Smooth muscle cell (in vitro differentiated cells): Measurements from ENCODE around the gene LRRK2. TPM values are rescaled to one million over a fixed set of nuclear protein-coding genes. Genes with fewer than 3 reads are reported as not detected.

ENCODE experiments used
- DNase-seq: peaks from one replicate; lab custom pipeline; 2025; ENCODE audit not compliant: unreplicated experiment; lab: John Stamatoyannopoulos, UW
- H2AFZ ChIP-seq: fragments of 200-600 bp; sonication (generic); 2 replicates; pipeline ENCODE4 v1.6.0; 2016; ENCODE audit warnings: antibody characterized with exemption, low read depth, mild to moderate bottlenecking
- H3F3A ChIP-seq: fragments of 200-600 bp; sonication (generic); 2 replicates; pipeline ENCODE4 v1.6.0; 2017; ENCODE audit warnings: antibody characterized with exemption, low read depth
- H3K27ac ChIP-seq: fragments of 200-600 bp; sonication (generic); 2 replicates; pipeline ENCODE4 v1.5.1; 2016; ENCODE audit warnings: low read depth, mild to moderate bottlenecking
- H3K27me3 ChIP-seq: fragments of 200-600 bp; sonication (generic); 2 replicates; pipeline ENCODE4 v1.6.1; 2016; ENCODE audit warnings: low read depth, mild to moderate bottlenecking
- H3K36me3 ChIP-seq: fragments of 200-600 bp; sonication (generic); 2 replicates; pipeline ENCODE4 v1.5.1; 2016; ENCODE audit warnings: low read depth
- H3K4me1 ChIP-seq: fragments of 200-600 bp; sonication (generic); 2 replicates; pipeline ENCODE4 v1.5.1; 2016; ENCODE audit warnings: low read depth
- H3K4me2 ChIP-seq: fragments of 200-600 bp; sonication (generic); 2 replicates; pipeline ENCODE4 v1.6.0; 2016; ENCODE audit warnings: mild to moderate bottlenecking
- H3K4me3 ChIP-seq: fragments of 200-600 bp; sonication (generic); 2 replicates; pipeline ENCODE4 v1.5.1; 2016; ENCODE audit warnings: mild to moderate bottlenecking
- H3K79me2 ChIP-seq: fragments of 200-600 bp; sonication (generic); 2 replicates; pipeline ENCODE4 v1.6.0; 2016; ENCODE audit warnings: low read depth, mild to moderate bottlenecking
- H3K9ac ChIP-seq: fragments of 200-600 bp; sonication (generic); 2 replicates; pipeline ENCODE4 v1.6.0; 2016; ENCODE audit warnings: low read depth
- H3K9me3 ChIP-seq: fragments of 200-600 bp; sonication (generic); replicated peaks from 2 replicates; pipeline ENCODE4 v1.5.1; 2016; ENCODE audit warnings: low read depth
- H4K20me1 ChIP-seq: fragments of 200-600 bp; sonication (generic); 2 replicates; pipeline ENCODE4 v1.6.0; 2016; ENCODE audit warnings: low read depth
- WGBS: methylation state at CpG from one replicate; pipeline ENCODE4 v1.1.7; 2016; ENCODE audit warnings: low lambda C conversion rate; 5-methylcytosine and 5-hydroxymethylcytosine counted together
- polyA plus RNA-seq: library from polyadenylated mRNA; unstranded; fragments of >200 nt; fragmentation: Nextera tagmentation; extraction: Ambion mirVana; gene quantifications from 2 replicates; pipeline ENCODE4 v1.2.1, GENCODE V29; 2016
- total RNA-seq: library from RNA; depleted of rRNA; stranded (reverse); fragments of >200 nt; gene quantifications from 2 replicates; pipeline ENCODE4 v1.2.3, GENCODE V29; 2014
- TF ChIP-seq, protein P1 (sequence below): fragments of 200-600 bp; sonication (generic); IDR thresholded peaks from 2 replicates; pipeline ENCODE4 v1.5.1; 2017; ENCODE audit warnings: borderline replicate concordance, mild to moderate bottlenecking, antibody characterized with exemption; ENCODE audit not compliant: insufficient read depth, poor library complexity, severe bottlenecking

Gene LRRK2
- total and polyA plus RNA-seq, 2 experiments from 2014 or later, result not detected

DNA sequence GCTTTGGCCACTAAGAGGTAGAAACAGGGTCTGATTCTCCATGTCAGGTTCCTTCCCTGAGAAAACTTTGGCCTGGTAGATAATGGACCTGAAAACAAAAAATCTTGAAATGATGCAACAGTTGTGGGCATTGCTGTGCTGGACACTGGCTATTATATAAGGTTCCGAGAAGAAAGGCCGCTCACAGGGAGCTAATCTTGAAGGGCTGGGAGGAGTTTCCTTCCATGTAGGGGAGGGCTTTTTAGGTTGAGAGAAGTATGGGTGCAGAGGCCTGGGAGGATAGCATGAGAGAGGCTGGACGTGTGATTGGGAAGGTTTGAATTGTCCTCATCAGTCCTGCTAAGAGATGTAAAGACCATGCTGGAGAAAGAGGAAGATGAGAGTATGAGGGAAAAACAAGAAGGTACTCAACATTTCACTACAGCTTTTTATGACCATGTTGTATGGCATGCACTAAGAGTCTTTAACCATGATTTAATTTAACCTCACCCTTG lies 11.6 kb downstream of the LRRK2 start:
- H3K9me3 ChIP-seq, result no peaks in the 10 kb centered on the region
- TF ChIP-seq, protein P1, sequence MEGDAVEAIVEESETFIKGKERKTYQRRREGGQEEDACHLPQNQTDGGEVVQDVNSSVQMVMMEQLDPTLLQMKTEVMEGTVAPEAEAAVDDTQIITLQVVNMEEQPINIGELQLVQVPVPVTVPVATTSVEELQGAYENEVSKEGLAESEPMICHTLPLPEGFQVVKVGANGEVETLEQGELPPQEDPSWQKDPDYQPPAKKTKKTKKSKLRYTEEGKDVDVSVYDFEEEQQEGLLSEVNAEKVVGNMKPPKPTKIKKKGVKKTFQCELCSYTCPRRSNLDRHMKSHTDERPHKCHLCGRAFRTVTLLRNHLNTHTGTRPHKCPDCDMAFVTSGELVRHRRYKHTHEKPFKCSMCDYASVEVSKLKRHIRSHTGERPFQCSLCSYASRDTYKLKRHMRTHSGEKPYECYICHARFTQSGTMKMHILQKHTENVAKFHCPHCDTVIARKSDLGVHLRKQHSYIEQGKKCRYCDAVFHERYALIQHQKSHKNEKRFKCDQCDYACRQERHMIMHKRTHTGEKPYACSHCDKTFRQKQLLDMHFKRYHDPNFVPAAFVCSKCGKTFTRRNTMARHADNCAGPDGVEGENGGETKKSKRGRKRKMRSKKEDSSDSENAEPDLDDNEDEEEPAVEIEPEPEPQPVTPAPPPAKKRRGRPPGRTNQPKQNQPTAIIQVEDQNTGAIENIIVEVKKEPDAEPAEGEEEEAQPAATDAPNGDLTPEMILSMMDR, result no peak
- H3K36me3 ChIP-seq, result no peaks in the 10 kb centered on the region
- 87% methylated on average over 3 of the region's 3 CpGs for WGBS
- no peaks in the 10 kb centered on the region for H3K27me3 ChIP-seq
- no peaks in the 10 kb centered on the region for H3K4me1 ChIP-seq
- no peaks in the 10 kb centered on the region for H4K20me1 ChIP-seq
- no peak overlapping the region for H2AFZ ChIP-seq
- no peaks in the 10 kb centered on the region for H3K79me2 ChIP-seq
- no peaks in the 10 kb centered on the region for H3F3A ChIP-seq
- no peak overlapping the region for H3K9ac ChIP-seq
- H3K27ac ChIP-seq, result no peak overlapping the region
- H3K4me2 ChIP-seq, result no peak overlapping the region
- DNase-seq, result no peak
- H3K4me3 ChIP-seq, result no peak overlapping the region

DNA sequence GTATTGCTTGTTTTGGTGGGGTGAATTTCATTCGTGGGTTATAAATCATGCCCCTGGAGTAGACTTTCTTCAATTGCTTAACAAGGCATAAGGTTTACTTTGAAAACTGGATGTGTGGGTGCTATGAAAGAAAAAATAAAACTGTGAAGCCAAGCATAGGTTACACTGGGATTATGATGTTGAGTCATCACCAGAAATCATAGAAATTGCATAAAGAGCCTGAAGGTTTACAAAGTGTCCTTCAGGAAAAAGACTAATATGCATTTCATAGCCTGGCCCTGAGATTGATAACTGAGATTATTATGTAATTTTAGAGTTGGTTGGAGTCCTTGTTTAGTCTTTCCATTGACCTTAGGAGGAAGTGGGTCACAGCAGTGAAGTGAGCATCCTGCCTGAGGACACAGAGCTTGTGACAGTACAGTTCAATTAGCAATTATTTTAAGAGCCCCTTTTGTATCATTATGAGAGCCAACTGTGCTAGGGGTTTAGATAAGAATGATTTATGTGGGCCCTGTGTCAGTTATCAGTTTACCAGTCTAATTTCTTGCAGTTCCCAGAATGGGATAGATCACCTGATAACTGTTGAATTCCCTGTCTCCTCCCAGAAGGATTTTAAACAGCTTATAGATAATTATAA lies 13.6 kb downstream of the LRRK2 start:
- 21% methylated on average over 1 of the region's 1 CpG for WGBS
- Histone ChIP-seq H3K4me2 (no peak overlapping the region), H3K4me3 (no peak overlapping the region), H3F3A (no peaks in the 10 kb centered on the region), H3K4me1 (no peaks in the 10 kb centered on the region), H3K36me3 (no peaks in the 10 kb centered on the region), H3K9me3 (no peaks in the 10 kb centered on the region), H3K27me3 (no peaks in the 10 kb centered on the region), H2AFZ (no peak overlapping the region), H3K79me2 (no peaks in the 10 kb centered on the region), H3K27ac (no peak overlapping the region), H4K20me1 (no peaks in the 10 kb centered on the region), H3K9ac (no peak overlapping the region)
- TF ChIP-seq, protein P1, result no peak
- no peak for DNase-seq

DNA sequence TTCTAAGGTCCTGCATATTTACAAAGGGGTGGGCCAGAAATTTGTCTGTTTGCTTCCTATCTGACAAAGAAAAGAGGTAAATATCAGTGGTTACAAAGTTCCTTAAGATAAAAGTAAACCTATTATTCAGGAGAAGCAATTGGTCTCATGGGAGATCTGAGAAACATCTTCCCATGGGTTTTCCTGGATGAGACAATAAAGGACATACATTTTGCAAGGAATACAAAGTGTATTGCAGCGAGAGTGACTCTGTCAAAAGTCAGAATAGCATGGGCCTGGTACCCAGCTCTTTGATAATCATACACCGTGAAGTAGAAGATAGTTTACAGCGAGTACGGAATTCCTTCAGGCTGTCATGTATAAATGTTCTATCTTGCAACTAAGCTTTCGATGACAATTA lies 14.2 kb downstream of the LRRK2 start:
- no peaks in the 10 kb centered on the region for H3K4me1 ChIP-seq
- no peaks in the 10 kb centered on the region for H3K9me3 ChIP-seq
- no peaks in the 10 kb centered on the region for H3K79me2 ChIP-seq
- no peak overlapping the region for H2AFZ ChIP-seq
- TF ChIP-seq, protein P1, result no peak
- H3K4me3 ChIP-seq, result no peak overlapping the region
- H3K9ac ChIP-seq, result no peak overlapping the region
- no peak for DNase-seq
- no peaks in the 10 kb centered on the region for H3K27me3 ChIP-seq
- H4K20me1 ChIP-seq, result no peaks in the 10 kb centered on the region
- H3K36me3 ChIP-seq, result no peaks in the 10 kb centered on the region
- H3K4me2 ChIP-seq, result no peak overlapping the region
- 91% methylated on average over 5 of the region's 5 CpGs for WGBS
- H3F3A ChIP-seq, result no peaks in the 10 kb centered on the region
- no peak overlapping the region for H3K27ac ChIP-seq

DNA sequence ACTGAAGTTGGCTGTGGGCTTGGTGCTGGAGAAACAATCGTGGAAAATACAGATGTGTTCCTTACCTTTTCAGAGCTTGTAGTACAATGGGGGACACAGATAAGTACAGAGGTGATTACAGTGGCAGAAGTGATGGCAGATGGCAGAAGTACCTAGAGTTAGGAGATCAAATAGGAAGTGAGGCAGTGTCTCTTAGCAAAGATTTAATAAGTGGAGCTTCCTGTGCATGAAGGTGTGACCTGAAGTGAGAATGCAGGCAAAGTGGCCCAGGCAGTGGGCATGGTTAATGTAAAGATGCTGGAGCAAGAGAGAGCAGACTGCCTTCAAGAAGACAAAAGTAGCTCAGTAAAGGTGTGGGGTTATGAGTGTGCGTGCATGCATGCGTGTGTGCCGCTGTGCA lies 16.0 kb downstream of the LRRK2 start:
- no peak overlapping the region for H2AFZ ChIP-seq
- H3K9me3 ChIP-seq, result no peaks in the 10 kb centered on the region
- H3K9ac ChIP-seq, result no peak overlapping the region
- no peaks in the 10 kb centered on the region for H3K36me3 ChIP-seq
- no peak for DNase-seq
- no peaks in the 10 kb centered on the region for H3F3A ChIP-seq
- H3K27me3 ChIP-seq, result no peaks in the 10 kb centered on the region
- no peaks in the 10 kb centered on the region for H3K4me1 ChIP-seq
- 93% methylated on average over 4 of the region's 4 CpGs for WGBS
- H3K4me3 ChIP-seq, result no peak overlapping the region
- H3K79me2 ChIP-seq, result no peaks in the 10 kb centered on the region
- no peaks in the 10 kb centered on the region for H4K20me1 ChIP-seq
- TF ChIP-seq, protein P1, result no peak
- no peak overlapping the region for H3K4me2 ChIP-seq
- no peak overlapping the region for H3K27ac ChIP-seq
